HS-5 (cell line): Measurements from ENCODE around the gene SAMD4A.
A peak's percentile ranks its signal among the peaks of the same experiment; 100 is the strongest.

Experiments
- DNase-seq: peaks from one replicate; pipeline ENCODE4 v3.0.0-alpha.2; 2012; ENCODE audit warnings: low read depth

The SAMD4A gene

DNA sequence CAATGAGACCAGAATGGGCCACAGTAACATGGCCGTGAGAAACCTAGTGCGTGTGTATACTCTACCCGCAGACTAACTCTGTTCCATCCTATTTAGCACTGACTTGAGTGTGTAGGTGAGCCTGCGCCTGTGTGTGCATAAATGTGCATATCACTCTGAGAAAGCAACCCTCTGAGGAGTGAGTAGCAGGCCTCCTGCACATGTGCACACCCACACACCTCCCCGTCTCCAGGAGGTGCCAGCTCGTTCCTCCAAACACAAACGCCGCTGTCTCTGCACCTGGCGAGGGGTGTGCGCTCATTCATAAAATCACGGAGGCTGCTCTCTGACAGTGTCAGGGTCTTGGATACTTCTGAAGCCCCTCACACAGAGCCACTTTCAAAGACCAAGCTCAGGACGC is 196.8 kb downstream of the SAMD4A start:
- no peak for DNase-seq

DNA sequence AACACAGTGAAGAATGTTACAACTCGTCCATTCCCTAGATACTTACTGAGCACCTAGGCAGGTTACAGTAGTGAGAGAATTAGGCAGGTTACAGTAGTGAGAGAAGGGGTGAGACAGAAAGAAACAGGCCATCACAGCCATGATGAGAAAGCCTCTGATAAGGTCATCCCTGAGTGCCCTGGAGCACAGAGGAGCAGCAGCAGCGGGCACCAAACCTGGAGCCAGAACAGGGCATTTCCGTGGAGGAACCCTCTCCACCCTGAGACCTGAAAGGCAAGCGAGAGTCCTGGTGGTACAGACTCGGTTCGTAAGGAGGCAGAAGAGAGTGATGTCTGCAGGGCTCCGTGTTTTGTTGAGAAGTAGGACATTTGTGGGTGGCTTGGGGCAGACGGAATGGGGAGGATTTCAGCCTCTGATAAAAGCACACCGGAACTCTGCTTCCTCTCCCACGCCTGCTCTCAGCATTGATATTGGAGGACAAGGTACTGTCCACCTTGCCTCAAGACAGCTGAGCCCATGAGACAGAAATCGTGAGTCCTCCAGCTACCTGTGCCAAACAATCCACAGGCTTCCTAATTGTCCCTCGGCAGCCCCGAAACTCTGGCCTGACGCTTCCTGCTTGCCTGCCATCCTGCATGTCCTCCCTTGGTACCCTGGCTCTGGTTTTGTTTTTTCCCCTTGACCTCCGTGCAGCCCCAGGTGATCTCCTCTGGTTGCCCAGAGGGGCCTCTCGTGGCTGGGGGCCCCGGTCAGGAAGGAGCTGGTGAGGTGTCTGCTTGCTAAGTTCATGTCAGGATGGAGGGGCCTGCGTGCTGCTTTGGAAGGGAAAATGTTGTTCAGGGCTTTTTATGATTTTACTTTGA is 199.6 kb downstream of the SAMD4A start:
- no peak for DNase-seq

DNA sequence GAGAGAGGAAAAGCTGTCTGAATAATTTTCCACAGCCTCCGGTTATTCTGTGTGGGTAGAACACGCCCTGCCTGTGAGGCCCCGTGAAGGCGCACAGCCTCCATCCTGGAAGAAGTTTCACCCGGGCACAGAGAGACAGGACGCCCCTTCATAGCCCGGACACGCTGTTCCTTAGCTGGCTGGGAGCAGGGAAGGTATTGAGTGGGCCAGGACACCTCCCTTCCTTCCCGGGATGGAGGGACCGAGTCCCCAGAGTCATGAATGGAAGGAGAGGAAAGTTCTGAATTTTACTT is 200.2 kb downstream of the SAMD4A start:
- DNase-seq, result no peak

DNA sequence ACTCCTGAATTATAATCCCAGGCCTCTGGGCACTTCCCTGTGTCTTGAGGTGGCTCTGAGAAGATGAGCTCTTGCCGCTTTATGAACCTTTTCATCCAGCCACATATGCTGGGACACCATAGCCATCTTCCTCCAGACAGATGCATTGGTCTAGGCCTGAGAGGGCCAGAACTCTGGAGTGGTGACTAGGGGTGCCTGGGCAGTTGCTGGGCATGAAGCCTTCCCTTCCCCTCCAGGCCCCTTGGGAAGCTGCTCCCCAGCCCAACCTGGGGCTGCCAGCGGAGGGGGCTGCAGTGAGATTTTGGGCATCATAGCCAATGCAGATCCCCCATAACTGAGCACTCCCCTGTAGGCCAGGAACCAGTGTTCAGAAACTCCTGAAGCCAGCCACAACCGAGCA is 200.5 kb downstream of the SAMD4A start:
- no peak for DNase-seq

DNA sequence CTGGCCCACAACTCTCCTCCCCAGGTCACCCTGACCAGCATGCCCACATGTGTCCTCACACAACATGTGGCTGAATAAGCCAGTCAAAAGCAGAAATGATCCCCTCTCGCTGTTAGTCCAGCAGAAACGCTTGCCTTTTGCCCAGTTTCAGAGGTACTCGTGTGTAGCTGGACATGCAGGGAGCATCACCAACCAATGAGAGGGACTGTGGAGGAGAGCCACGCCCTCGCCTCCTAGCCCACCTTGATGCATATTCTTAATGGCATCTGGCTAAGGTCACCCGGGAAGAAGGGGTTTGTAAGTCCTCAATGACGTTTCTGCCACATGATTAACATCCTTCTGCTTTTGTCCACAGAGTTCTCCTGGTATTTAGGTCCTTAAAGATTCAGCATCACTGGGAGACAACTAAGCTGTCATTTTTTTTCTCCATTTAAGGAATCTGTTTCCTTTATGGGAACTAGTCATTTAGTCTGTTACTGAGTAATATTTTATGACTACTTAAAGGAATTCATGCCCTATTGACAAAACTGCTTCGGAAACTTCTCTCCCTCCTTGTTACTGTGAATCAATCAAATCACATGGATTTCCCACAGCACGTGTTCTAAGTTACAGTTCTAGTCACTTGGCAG is 201.7 kb downstream of the SAMD4A start:
- no peak for DNase-seq

DNA sequence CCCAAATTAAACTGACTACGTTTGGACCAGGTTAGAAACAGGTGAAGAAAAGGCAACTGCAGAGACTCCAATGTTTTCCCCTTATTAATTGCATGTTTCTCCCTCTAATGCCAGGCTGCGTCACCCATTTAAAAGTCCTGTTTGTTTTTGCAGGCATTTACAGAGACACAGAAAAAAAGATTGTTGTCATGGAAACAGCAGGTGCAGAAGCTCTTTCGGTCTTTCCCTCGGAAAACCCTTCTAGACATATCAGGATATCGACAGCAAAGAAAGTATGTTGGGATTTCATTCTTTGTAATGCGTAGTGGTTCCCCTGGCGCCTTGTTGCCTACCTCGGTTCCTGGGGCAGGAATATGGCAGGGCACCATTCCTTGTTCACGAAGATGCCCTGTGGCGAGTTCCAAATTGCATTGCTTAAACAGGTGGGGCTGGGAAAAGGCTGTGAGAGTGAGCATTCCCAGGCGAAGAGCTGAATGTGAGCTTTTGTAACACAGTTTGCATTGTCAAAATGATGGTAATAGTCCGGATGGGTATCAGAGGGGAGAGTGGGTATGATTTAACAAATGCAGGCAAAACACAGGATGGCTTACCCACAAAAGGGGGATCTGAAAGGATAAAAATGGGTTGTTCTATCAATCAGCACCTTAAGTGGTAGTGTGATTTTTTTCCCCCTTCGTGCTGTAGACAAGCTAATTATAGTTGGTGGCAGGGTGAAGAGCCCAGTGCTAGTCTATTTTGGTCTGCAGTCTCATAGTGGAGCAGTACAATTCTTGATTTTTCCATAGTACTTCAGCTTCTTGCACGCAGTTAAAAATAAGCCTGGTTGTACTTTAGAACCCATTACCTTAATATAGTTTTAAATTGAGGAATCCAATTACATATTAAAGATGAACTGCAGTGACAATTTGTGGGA is 203.3 kb downstream of the SAMD4A start:
- no peak for DNase-seq

DNA sequence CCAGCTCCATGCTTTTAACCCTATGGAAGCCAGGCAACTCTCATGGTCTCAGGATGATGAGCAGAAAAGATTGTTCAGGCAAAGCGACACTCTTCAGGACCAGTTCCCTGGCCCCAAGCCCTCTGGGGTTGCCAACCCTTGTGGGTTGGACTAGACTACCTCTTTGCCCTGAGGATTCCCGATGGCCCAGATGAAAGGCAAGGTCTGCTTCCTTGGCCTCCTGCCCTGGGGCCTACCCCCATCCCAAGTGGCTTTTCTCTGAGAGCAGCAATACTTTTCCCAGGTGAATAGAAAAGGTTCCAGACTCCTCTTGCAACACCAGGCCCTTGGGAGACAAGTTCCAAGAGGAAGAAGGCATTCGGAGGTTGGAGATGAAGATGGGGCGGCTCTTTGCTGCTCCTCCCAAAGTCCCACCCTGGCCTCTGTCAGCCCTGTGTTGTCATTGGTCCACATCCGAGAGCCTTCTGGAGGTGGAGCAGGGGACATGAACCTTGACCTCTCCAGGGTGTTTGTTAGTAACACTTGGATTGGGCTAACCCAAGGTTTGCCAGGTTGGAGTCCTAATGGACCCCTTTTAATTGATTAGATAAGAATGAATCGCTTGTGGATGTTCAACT is 204.6 kb downstream of the SAMD4A start:
- DNase-seq, result no peak

DNA sequence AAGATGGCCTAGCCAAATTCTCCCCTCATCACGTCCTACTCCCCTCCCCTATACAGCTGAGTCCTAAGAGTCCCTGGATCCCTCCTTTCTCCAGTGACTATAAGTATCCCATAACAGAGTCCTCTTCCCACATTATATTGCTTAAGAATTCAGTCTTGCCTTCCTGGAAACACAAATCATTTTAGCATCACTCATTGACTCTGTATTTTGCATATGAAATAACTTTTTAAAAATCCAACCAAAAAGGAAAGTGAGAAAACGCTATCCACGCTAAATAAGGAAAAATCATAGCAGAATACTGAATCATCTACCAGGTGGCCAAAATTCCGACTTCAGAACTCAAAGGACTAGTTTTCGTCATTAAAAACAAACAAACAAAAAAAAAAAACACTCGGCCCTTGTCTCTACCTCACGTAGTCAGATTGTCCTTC is 205.5 kb downstream of the SAMD4A start:
- peak; percentile 51 for DNase-seq

DNA sequence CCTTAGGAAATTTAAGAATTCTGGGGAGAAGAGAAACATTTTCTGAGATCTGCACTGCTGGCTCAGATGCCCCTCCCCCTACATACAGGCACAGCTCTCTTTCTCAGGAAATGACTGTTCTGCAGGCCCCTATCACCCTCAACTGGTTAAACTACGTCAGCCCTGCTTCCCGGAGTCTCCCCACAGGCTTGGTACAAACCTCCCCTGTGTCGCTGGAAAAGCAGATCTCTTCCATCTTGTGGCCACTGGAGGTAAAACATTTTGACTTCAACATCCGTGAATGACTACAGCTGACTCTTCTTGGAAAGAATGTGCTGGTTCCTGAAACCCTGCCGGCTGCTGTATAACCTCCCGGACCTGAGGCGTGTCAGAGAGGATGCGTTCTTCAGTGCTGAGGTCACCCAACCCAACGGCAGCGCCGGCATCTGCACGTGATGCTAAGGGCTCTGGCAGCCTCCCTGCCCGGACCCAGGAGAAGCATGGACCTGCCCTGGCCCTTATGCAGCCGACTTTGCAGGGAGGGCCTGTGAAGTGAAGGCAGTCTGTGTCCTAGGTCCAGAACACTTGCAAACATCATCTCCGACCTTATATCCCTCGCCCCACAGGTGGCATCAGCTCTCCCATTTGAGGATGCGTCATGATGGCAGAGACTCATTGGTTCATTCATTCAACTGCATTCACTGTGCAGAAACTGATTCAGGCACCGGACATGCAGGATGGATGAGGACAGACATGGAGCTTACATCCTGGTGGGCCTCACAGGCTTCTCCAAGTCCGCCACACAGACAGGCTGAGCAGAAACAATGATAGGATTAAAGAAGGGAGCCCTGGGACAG is 206.5 kb downstream of the SAMD4A start:
- peak; percentile 99 for DNase-seq

DNA sequence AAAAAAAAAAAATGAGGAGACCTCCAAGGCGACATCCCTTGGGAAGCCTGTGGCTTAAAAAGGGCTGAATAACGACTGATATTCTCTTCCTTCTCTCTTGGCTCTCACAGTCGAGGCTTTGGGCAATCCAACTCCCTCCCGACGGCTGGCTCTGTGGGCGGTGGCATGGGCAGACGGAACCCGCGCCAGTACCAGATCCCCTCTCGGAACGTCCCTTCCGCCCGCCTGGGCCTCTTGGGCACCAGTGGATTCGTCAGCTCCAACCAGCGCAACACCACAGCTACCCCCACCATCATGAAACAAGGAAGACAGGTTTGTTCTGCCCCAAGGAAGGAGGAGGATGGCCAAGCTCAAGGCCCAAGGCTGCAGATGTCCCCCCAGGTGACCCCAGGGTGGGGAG is 207.9 kb downstream of the SAMD4A start:
- no peak for DNase-seq

DNA sequence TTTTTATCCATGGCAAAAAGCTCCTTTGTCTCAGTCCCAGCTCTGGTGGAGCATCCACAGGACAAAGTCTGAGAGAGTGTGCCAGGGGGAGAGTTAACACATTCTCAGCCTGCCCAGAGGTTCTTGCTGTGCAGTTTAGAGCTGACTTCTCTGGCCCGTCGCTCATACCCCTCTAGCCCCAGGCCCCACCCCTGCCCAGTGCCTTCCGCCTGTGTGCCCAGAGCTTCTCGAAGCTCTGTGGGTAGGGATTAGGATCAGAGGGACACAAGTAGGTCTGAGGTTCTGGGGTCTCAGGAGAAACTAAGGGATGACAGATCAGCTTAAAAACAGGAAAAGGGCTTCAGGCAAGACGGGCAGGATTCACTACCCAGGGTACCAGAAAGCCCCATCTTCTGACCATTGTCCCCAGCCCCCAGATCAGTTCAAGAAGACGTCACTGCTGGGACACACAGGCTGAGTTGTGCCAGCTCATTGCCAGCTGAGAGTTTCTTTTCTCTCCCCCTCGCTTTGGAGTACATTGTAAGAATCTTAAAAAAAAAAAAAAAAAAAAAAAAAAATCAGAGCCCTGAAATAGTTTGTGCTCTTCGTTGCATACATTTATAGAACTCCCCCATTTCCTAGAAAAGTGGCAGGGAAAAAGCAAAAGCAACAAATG is 208.7 kb downstream of the SAMD4A start:
- DNase-seq, result no peak

DNA sequence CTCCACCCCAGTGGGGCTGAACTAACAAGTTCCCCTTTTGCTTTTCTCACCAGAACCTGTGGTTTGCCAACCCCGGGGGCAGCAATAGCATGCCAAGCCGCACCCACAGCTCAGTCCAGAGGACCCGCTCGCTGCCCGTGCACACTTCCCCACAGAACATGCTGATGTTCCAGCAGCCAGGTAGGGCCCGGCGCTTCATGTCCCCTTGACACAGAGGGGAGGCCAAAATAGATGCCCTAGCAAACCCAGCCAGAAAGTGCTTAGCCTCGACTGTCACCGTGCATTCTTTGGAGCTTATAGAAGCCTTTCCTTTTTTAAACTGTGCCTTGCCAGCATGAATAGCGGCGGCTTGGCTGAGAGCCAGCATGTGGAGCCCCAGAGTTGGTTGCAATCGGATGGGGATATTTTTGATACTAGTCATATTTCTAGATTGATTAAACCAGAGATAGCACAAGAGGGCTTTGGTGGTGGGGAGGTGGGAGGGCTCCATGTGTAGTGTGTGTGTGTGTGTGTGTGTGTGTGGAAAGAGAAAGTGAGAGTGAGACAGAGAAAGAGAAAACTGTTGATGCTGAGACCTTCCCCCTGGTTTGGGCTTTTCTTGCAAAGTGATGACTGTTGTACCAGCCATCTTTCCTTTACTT is 209.6 kb downstream of the SAMD4A start:
- peak; percentile 19 for DNase-seq

DNA sequence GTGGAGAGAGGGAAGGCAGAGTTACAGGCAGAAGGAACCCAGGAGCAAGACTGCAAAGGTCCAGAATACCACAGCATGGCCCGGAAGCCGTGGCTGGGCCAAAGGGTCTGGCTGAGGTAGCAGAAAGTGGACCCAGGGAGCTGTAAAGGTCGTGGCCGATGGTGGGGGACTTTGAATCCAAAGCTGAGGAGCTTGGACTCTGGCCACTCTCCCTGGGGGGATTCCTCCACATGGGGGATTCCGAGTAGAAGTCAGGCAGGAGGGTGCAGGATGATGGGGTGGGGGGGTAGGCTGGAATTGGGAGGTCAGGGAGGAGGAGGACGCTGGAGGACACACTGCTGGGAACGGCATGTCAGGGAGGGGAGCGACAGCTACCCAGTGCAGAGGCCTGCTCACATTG is 210.5 kb downstream of the SAMD4A start:
- DNase-seq, result no peak

DNA sequence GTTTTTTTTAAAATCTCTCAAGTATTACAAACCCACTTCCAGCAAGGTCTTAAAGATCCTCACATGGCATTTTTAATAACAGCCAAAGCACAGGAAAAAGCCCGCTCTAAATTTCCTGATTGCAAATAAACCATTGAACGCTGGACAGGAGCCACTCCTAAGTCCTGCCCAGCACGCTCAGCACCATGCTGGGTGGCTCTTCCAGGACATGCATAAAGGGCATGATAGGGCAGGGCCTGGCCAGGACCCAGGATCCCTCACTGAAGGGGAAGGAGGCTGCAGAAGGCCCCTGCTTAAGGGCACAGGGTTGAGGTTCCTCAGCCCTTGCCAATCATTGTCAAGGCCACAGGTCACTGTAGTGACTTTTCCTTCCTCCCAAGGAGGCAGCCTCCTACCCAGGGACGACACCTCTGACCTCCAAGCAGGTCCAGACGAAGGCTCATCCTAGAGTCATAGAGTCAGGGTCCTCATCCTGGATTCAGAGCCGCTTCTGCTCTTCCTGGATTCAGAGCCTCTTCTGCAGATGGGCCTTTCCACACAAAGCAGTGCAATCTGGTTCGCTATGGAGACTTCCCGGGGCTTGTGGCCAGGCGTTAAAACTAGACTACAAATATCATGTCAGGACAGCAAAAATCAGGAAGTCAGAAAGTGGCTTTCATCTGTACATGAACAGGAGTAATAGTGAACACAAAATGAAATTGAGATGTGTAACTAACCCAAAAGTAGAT is 211.9 kb downstream of the SAMD4A start:
- no peak for DNase-seq

DNA sequence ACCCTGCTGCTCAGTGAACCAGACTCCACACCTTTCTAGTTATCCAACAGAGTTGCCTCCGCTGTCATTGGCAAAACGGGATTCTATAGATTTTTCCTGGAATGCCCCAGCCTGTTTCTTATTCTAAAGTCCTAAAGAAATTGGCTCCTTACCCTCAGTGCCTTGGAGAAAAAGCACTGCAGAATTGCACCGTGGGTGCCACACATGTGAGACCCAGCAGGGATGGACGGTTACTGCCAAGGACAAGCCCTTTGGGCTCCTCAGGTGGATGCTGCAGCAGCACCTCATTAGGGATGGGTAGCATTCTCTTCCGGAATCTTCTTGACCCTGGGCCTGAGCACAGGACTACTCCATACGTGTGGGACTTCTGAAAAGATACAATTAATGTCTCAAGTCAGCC is 214.2 kb downstream of the SAMD4A start:
- no peak for DNase-seq

DNA sequence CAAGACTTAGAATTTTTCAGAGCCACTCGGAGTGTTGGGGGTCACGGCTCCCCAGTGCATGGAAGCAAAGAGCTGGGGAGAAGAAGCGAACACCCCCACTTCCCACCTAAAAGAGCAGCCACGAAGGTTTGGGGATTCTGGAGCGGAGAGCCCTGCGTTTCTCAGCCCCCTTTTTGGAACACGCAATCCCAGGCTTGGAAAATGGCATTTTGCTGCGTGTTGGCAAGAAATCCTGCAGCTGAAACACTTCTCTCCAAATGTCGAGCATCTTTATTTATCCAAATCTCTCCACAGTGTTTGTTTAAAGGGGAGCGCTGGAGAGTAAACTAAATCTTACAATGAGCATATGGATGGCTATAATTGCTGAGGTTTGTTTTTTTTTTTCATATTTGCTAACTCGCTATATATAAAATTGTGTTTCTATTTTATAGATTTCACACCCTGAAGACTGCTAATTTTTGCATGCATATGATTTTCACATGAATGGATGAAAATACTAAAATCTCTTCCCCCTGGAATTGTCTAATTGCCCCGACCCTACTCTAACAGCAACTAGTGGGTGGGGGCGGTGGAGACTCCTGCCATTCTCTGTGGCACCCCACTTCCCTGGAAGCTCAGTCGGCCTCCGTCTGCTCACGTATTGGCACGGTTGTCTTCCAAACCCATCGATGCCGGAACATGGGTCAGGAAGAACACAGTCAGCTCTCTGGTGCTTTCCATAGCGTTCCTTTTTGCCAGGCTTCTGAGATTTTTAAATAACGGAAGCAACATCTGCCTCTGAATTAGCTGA is 215.2 kb downstream of the SAMD4A start:
- DNase-seq, result no peak

DNA sequence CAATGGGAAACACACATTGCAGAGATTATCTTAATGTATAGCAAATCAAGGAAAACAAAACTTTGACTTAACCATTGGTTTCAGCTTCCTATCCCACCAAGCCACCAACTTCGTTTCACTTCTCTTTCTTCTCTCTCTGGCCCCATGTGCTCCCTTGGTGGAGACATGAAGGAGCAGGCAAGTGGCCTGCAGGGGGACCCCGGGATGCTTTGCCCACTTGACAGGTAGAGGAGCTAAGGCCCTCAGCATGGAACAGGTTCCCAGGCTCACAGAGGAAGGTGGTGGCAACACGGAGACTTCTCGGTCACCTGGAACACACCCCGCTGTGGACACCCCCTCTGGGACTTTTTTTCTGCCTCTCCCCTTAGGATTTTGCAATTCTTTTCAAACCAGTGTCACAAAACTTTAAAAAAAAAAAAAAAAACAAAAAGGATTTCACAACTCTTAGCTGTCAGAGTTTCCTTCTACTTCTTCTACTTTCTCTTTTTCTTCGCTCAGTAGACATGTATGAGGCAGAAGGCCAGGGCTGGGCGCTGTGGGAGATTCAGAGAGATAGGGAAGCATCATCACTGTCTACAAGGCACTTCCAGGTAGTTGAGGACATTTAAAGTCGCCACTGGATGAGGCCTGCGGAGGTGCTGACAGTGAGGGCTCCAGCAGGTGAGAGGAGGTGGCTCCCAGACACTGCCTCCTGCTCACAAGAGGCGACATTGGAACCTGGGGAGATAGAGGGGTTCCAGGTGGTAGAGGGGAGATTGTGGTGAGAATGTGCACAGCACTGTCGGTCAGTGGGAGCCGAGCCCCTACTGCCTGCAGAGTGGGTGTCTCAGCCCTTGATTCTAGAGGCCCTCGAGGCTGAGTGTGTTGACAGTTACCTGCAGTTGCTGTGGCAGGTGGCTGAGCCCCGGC is 216.1 kb downstream of the SAMD4A start:
- no peak for DNase-seq

DNA sequence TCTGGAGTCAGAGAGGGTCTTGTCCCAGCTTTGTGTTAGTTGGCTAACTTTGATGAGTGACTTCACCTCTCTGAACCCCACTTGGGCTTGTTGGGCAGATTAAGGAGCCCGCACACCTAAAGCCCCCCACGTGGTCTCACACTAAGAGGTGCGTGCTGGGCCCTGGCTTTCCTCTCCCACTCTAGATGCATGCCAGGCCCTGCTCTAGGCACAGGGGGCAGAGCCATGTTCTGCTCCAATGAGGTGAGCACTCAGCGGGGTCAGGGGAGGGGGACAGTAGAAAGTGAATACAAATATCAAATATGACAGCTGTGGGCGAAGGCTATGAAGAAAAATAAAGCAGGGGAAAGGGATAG is 216.7 kb downstream of the SAMD4A start:
- DNase-seq, result no peak
